HEK293 (cell line): ENCODE data around the gene KRT6A.

ENCODE experiments used
- CTCF ChIA-PET: fragments of 350-600 bp; formaldehyde crosslinking; extraction: SDS; loops from one replicate; lab custom pipeline; 2021; ENCODE audit warnings: antibody characterized with exemption; lab: Yijun Ruan, JAX
- POLR2A ChIA-PET: fragments of 300-600 bp; formaldehyde crosslinking; extraction: SDS; loops from one replicate; lab custom pipeline; 2020; ENCODE audit warnings: antibody characterized with exemption, inconsistent platforms; lab: Yijun Ruan, JAX
- H3K27ac ChIP-seq: fragments of 200-500 bp; sonication (Bioruptor generic); 2 replicates; pipeline ENCODE4 v1.5.1; 2014; ENCODE audit warnings: low read depth, low read length, control low read depth, inconsistent platforms; ENCODE audit errors: extremely low read depth
- H3K36me3 ChIP-seq, 2 experiments: fragments of 200-500 bp in 1 of 2; sonication (Bioruptor generic) in 1 of 2; 1 replicate in 1 of 2; 2 replicates in 1 of 2; pipeline ENCODE4 v1.5.1; 2014 to 2017; ENCODE audit warnings: inconsistent platforms in 2 of 2, low read length in 2 of 2; ENCODE audit not compliant: control insufficient read depth in 2 of 2, insufficient read depth in 1 of 2
- H3K4me1 ChIP-seq: fragments of 200-500 bp; sonication (Bioruptor generic); 2 replicates; pipeline ENCODE4 v1.5.1; 2014; ENCODE audit warnings: mild to moderate bottlenecking, low read length, inconsistent platforms; ENCODE audit not compliant: control insufficient read depth, insufficient read depth
- H3K4me3 ChIP-seq: 2 replicates; pipeline ENCODE4 v1.5.1; 2011; ENCODE audit warnings: low read depth, mild to moderate bottlenecking, control low read depth, low read length, moderate library complexity
- H3K9me3 ChIP-seq: fragments of 200-500 bp; sonication (Bioruptor generic); 2 replicates; pipeline ENCODE4 v1.5.1; 2014; ENCODE audit warnings: low read depth, low read length, inconsistent platforms; ENCODE audit not compliant: control insufficient read depth, insufficient read depth
- GFI1B ChIP-seq: fragments of 450-650 bp; formaldehyde crosslinking; IDR thresholded peaks from 2 replicates; pipeline ENCODE4 v1.5.1; 2016; ENCODE audit warnings: missing biosample characterization, missing genetic modification characterization
- GLIS1 ChIP-seq: fragments of 450-650 bp; formaldehyde crosslinking; IDR thresholded peaks from 2 replicates; pipeline ENCODE4 v1.5.1; 2016; ENCODE audit warnings: missing biosample characterization, missing genetic modification characterization
- KLF8 ChIP-seq: fragments of 450-650 bp; formaldehyde crosslinking; IDR thresholded peaks from 2 replicates; pipeline ENCODE4 v1.5.1; 2016; ENCODE audit warnings: missing biosample characterization, missing genetic modification characterization
- PATZ1 ChIP-seq: fragments of 450-650 bp; formaldehyde crosslinking; IDR thresholded peaks from 2 replicates; pipeline ENCODE4 v1.5.1; 2016; ENCODE audit warnings: missing biosample characterization, missing genetic modification characterization
- PRDM10 ChIP-seq: fragments of 450-650 bp; formaldehyde crosslinking; IDR thresholded peaks from 2 replicates; pipeline ENCODE4 v1.5.1; 2016; ENCODE audit warnings: missing biosample characterization, missing genetic modification characterization
- RBAK ChIP-seq: fragments of 450-650 bp; formaldehyde crosslinking; IDR thresholded peaks from 2 replicates; pipeline ENCODE4 v1.5.1; 2016; ENCODE audit warnings: missing biosample characterization, missing genetic modification characterization
- SALL2 ChIP-seq: fragments of 450-650 bp; formaldehyde crosslinking; IDR thresholded peaks from 2 replicates; pipeline ENCODE4 v1.5.0; 2017; ENCODE audit warnings: missing biosample characterization, mild to moderate bottlenecking, missing genetic modification characterization, borderline replicate concordance
- ZBTB20 ChIP-seq: fragments of 450-650 bp; formaldehyde crosslinking; IDR thresholded peaks from 2 replicates; pipeline ENCODE4 v1.5.1; 2016; ENCODE audit warnings: missing biosample characterization, missing genetic modification characterization
- ZBTB8A ChIP-seq: fragments of 450-650 bp; formaldehyde crosslinking; IDR thresholded peaks from 2 replicates; pipeline ENCODE4 v1.5.1; 2016; ENCODE audit warnings: missing biosample characterization, missing genetic modification characterization
- ZFHX2 ChIP-seq: fragments of 450-650 bp; formaldehyde crosslinking; conservative IDR thresholded peaks from 2 replicates; pipeline ENCODE4 v1.5.1; 2016; ENCODE audit warnings: missing biosample characterization, missing genetic modification characterization
- ZNF140 ChIP-seq: fragments of 450-650 bp; formaldehyde crosslinking; IDR thresholded peaks from 2 replicates; pipeline ENCODE4 v1.5.1; 2016; ENCODE audit warnings: missing biosample characterization, missing genetic modification characterization
- ZNF155 ChIP-seq: fragments of 450-650 bp; formaldehyde crosslinking; IDR thresholded peaks from 2 replicates; pipeline ENCODE4 v1.5.1; 2016; ENCODE audit warnings: missing biosample characterization, missing genetic modification characterization
- ZNF16 ChIP-seq: fragments of 450-650 bp; formaldehyde crosslinking; IDR thresholded peaks from 2 replicates; pipeline ENCODE4 v1.5.1; 2016; ENCODE audit warnings: low read depth, missing biosample characterization, missing genetic modification characterization
- ZNF184 ChIP-seq: fragments of 450-650 bp; IDR thresholded peaks from 2 replicates; pipeline ENCODE4 v1.5.1; 2018; ENCODE audit warnings: missing biosample characterization, mild to moderate bottlenecking, missing genetic modification characterization
- ZNF274 ChIP-seq, 2 experiments: fragments of 200-500 bp in 1 of 2; fragments of 450-650 bp in 1 of 2; sonication (Bioruptor generic) in 1 of 2; formaldehyde crosslinking in 1 of 2; IDR thresholded peaks; 2 replicates each; pipeline versions ENCODE4 v1.5.1 to v1.6.1; 2014 to 2016; ENCODE audit warnings: borderline replicate concordance in 1 of 2, inconsistent platforms in 1 of 2, low read length in 1 of 2, missing biosample characterization in 1 of 2, missing genetic modification characterization in 1 of 2
- ZNF280C ChIP-seq: fragments of 450-650 bp; formaldehyde crosslinking; IDR thresholded peaks from 2 replicates; pipeline ENCODE4 v1.5.1; 2016; ENCODE audit warnings: missing biosample characterization, missing genetic modification characterization
- ZNF394 ChIP-seq: fragments of 450-650 bp; formaldehyde crosslinking; IDR thresholded peaks from 2 replicates; pipeline ENCODE4 v1.5.1; 2016; ENCODE audit warnings: missing biosample characterization, missing genetic modification characterization, mild to moderate bottlenecking, moderate library complexity, borderline replicate concordance
- ZNF514 ChIP-seq: fragments of 450-650 bp; formaldehyde crosslinking; IDR thresholded peaks from 2 replicates; pipeline ENCODE4 v1.5.1; 2016; ENCODE audit warnings: missing biosample characterization, missing genetic modification characterization
- ZNF560 ChIP-seq: fragments of 450-650 bp; formaldehyde crosslinking; IDR thresholded peaks from 2 replicates; pipeline ENCODE4 v1.5.1; 2017; ENCODE audit warnings: missing biosample characterization, missing genetic modification characterization, borderline replicate concordance
- ZNF585B ChIP-seq: fragments of 450-650 bp; formaldehyde crosslinking; IDR thresholded peaks from 2 replicates; pipeline ENCODE4 v1.5.1; 2016; ENCODE audit warnings: missing biosample characterization, missing genetic modification characterization
- ZNF600 ChIP-seq: fragments of 450-650 bp; formaldehyde crosslinking; IDR thresholded peaks from 2 replicates; pipeline ENCODE4 v1.5.1; 2016; ENCODE audit warnings: missing biosample characterization, missing genetic modification characterization
- ZNF624 ChIP-seq: fragments of 450-650 bp; formaldehyde crosslinking; IDR thresholded peaks from 2 replicates; pipeline ENCODE4 v1.5.1; 2017; ENCODE audit warnings: missing biosample characterization, missing genetic modification characterization
- ZNF639 ChIP-seq: fragments of 450-650 bp; formaldehyde crosslinking; IDR thresholded peaks from 2 replicates; pipeline ENCODE4 v1.5.1; 2016; ENCODE audit warnings: missing biosample characterization, missing genetic modification characterization
- ZNF791 ChIP-seq: fragments of 450-650 bp; formaldehyde crosslinking; IDR thresholded peaks from 2 replicates; pipeline ENCODE4 v1.5.1; 2016; ENCODE audit warnings: missing biosample characterization, missing genetic modification characterization
- ZXDB ChIP-seq: fragments of 450-650 bp; formaldehyde crosslinking; IDR thresholded peaks from 2 replicates; pipeline ENCODE4 v1.5.1; 2016; ENCODE audit warnings: missing biosample characterization, missing genetic modification characterization

Gene KRT6A

GRCh38 chr12:52498946-52499345 is 5.9 kb upstream of the KRT6A start:
- POLR2A ChIA-PET = no interaction called here
- TF ChIP-seq ZNF16 (tag by site-specific recombination) = no peak
- TF ChIP-seq ZNF560 (tag by site-specific recombination) = no peak
- TF ChIP-seq ZNF624 = no peak
- no peak for TF ChIP-seq ZFHX2
- no peak for TF ChIP-seq ZNF155 (tag by site-specific recombination)
- TF ChIP-seq SALL2 (tag by site-specific recombination) = no peak
- TF ChIP-seq ZBTB20 (tag by site-specific recombination) = no peak
- no peak for TF ChIP-seq GLIS1 (tag by site-specific recombination)
- TF ChIP-seq PRDM10 (tag by site-specific recombination) = no peak
- no peak for TF ChIP-seq ZNF274 (IDR thresholded peaks at IDR 0.05; ENCODE audit: low read length)
- no peak for TF ChIP-seq ZNF274 (tag by site-specific recombination; IDR thresholded peaks at IDR 0.05; ENCODE audit: borderline replicate concordance)
- no peak for TF ChIP-seq KLF8
- TF ChIP-seq, all 188 proteins: peak for 0
- no peaks in the 10 kb centered on the region for H3K9me3 ChIP-seq
- no peaks in the 10 kb centered on the region for H3K36me3 ChIP-seq
- no peak overlapping the region for H3K4me3 ChIP-seq
- H3K4me1 ChIP-seq = peaks cover 6% of the 10 kb centered on the region
- H3K27ac ChIP-seq = no peak overlapping the region
- CTCF ChIA-PET = interaction anchor here (1.0 kb wide), 1 partner anchor 83 kb away, joined by 3 read pairs; no protein-coding TSS in a partner anchor

GRCh38 chr12:52497975-52498374 is 4.9 kb upstream of the KRT6A start:
- TF ChIP-seq ZNF585B (tag by site-specific recombination) (no peak), ZNF280C (tag by site-specific recombination) (no peak), GFI1B (tag by site-specific recombination) (no peak), ZNF514 (tag by site-specific recombination) (no peak), ZNF140 (no peak), ZBTB8A (tag by site-specific recombination) (no peak), ZNF639 (tag by site-specific recombination) (no peak), ZNF791 (tag by site-specific recombination) (no peak), ZXDB (tag by site-specific recombination) (no peak), RBAK (no peak), PATZ1 (tag by site-specific recombination) (no peak), ZNF184 (no peak), ZNF394 (no peak), ZNF16 (tag by site-specific recombination) (no peak), ZNF600 (tag by site-specific recombination) (no peak)
- TF ChIP-seq, all 188 proteins: peak for 0
- Histone ChIP-seq H3K9me3 (no peaks in the 10 kb centered on the region), H3K36me3 (no peaks in the 10 kb centered on the region), H3K27ac (no peak overlapping the region), H3K4me3 (no peak overlapping the region), H3K4me1 (peaks cover 6% of the 10 kb centered on the region)
- POLR2A ChIA-PET = no interaction called here
- CTCF ChIA-PET = interaction anchor here (2.3 kb wide), 1 partner anchor 10 kb away, joined by 7 read pairs; no protein-coding TSS in a partner anchor
